GM18873 (cell line): ENCODE results near the gene SSH3.
"Not testable (repeated sequence)": the region's sequence is repeated elsewhere in the genome, so short reads cannot be mapped to it uniquely, and the experiment has no call there.

Experiments
- ATAC-seq: cut with Tn5 transposase; IDR thresholded peaks from one replicate; pipeline ENCODE4 v1.9.1; 2021; ENCODE audit warnings: mild to moderate bottlenecking, moderate library complexity, moderate number of reproducible peaks; ENCODE audit not compliant: unreplicated experiment, low FRiP score

SSH3 gene

GRCh38 chr11:67303132-67303834, at the start of gene SSH3:
Gene SSH3 (plus strand): TSS chr11:67303530. CDS start chr11:67303626, 96 bp downstream.
- no peak for ATAC-seq

GRCh38 chr11:67253872-67254624, 49.3 kb upstream of the SSH3 start:
- ATAC-seq = no peak

GRCh38 chr11:67254798-67255197, 48.5 kb upstream of the SSH3 start:
- no peak for ATAC-seq

- no peak for ATAC-seq
Observed at GRCh38 chr11:67255353-67255752, 48.0 kb upstream of the SSH3 start.

GRCh38 chr11:67255864-67256263, 47.5 kb upstream of the SSH3 start:
- ATAC-seq = no peak

GRCh38 chr11:67256477-67257135, 46.7 kb upstream of the SSH3 start:
- ATAC-seq = no peak

- no peak for ATAC-seq
Observed at GRCh38 chr11:67260406-67260805, 42.9 kb upstream of the SSH3 start.

GRCh38 chr11:67260885-67261639, 42.3 kb upstream of the SSH3 start:
- not testable (repeated sequence) for ATAC-seq

GRCh38 chr11:67261640-67261945, 41.7 kb upstream of the SSH3 start:
- ATAC-seq = no peak

GRCh38 chr11:67261946-67262681, 41.2 kb upstream of the SSH3 start:
- ATAC-seq = no peak

- ATAC-seq = no peak
Observed at GRCh38 chr11:67262731-67263675, 40.3 kb upstream of the SSH3 start.

- ATAC-seq = no peak
Observed at GRCh38 chr11:67264260-67264659, 39.1 kb upstream of the SSH3 start.

GRCh38 chr11:67264877-67265632, 38.3 kb upstream of the SSH3 start:
- no peak for ATAC-seq

- no peak for ATAC-seq
Observed at GRCh38 chr11:67265633-67266448, 37.5 kb upstream of the SSH3 start.

GRCh38 chr11:67266449-67267187, 36.7 kb upstream of the SSH3 start, which contains the start of gene GRK2:
Gene GRK2 (plus strand): TSS chr11:67266473. CDS start chr11:67266700, 227 bp downstream.
- ATAC-seq = no peak

GRCh38 chr11:67267188-67268080, 35.9 kb upstream of the SSH3 start:
- ATAC-seq = no peak
